HG02678 (cell line): ENCODE data around the gene THSD8.

Source experiments
- ATAC-seq: cut with Tn5 transposase; IDR thresholded peaks from one replicate; pipeline ENCODE4 v1.9.1; 2021; ENCODE audit warnings: mild to moderate bottlenecking, moderate library complexity; ENCODE audit not compliant: unreplicated experiment

Gene THSD8

DNA sequence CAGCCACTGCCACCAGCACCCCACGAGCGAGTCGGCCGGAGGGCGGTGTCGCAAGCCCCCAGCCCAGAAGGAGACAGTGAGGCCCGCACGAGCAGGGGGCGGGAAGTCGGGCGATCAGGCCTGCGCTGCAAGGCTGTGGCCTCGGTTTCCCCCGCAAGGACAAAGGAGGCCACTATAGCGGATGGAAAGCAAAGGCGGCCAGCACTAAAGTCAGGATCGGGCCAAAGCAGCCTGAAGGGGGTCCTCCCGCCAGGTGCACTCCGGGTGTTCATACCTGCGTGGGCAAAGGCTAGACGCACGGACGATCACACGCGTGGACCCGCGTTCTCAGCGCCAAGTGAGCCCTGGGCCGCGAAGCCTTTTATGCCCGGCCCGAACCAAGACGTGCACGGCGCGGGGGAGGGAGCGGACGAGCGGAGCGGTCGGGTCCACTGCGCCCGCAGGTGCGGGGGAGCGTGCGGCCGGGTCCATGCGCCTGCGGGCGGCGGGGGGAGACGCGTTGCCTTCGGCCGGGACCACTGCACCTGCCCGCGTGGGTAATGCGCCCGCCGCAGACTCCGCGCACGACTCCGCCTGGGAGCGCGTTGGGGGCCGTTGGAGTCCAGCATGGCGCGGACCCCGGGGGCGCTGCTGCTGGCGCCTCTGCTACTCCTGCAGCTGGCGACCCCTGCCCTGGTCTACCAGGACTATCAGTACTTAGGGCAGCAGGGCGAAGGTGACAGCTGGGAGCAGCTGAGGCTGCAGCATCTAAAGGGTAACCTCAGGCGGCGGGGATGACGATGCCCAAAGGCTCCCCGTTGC lies at the start of gene THSD8, which contains the start of gene PRDX2:
Gene THSD8 (plus strand): TSS at position 604 of the 801 bp plus-strand sequence. CDS start 3 bp downstream, at position 607.
Gene PRDX2 (minus strand): TSS at position 335 of the 801 bp plus-strand sequence. CDS start 539 bp downstream, outside the sequence.
- peak; percentile 44 for ATAC-seq

DNA sequence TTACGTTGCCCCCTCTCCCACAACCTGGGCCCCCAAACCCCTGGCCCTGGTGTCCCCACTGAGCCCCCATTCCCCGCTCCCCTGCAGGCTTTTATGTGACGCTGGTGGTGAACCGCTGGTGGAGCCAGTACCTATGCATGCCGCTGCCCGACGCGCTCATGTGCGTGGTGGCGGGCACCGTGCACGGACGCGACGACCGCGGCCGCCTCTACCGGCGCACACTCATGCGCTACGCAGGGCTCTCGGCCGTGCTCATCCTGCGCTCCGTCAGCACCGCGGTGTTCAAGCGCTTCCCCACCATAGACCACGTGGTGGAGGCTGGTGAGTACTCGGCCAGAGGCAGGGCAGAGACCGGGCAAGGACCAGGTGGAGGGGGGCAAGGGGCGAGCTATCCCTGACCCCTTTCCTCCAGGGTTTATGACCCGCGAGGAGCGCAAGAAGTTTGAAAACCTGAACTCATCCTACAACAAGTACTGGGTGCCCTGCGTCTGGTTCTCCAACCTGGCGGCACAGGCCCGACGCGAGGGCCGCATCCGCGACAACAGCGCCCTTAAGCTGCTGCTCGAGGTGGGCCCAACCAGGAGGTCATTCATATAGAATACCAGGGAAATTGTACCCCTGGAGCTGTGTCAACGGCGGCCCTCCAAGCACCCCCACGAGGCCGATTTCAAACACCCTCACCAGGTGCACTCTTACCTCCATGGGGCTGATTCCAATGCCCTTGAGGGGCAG lies 47.2 kb upstream of the THSD8 start:
- ATAC-seq, result no peak

DNA sequence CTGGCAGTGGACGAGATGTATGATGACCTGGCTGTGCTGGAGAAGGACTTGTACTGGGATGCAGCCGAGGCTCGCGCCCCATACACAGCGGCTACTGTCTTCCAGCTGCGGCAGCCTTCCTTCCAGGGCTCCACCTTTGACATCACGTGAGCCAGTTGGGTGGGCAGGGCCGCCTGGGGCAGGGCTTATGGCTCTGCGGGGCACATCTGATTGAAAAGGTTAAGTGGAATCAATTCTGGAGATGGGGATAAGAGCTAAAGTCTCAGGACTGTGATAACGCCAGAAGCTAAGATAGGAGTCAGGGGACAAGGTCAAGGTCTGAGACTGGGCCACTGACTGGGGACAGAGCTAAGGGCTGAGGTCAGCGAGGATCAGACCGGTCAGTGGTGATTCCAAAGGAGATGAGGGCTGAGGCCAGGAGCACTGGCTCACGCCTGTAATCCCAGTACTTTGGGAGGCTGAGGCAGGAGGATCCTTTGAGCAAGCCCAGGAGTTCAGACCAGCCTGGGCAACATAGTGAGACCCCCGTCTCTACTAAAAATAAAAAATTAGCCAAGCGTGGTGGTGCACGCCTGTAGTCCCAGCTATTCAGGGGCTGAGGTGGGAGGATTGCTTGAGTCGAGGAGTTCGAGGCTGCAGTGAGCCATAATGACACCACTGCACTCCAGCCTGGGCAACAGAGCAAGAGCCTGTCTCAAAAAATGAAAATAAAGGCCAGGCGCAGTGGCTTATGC lies 45.6 kb upstream of the THSD8 start:
- no peak for ATAC-seq

- no peak for ATAC-seq
Observed at GRCh38 chr19:12757544-12758274, 44.2 kb upstream of the THSD8 start.

DNA sequence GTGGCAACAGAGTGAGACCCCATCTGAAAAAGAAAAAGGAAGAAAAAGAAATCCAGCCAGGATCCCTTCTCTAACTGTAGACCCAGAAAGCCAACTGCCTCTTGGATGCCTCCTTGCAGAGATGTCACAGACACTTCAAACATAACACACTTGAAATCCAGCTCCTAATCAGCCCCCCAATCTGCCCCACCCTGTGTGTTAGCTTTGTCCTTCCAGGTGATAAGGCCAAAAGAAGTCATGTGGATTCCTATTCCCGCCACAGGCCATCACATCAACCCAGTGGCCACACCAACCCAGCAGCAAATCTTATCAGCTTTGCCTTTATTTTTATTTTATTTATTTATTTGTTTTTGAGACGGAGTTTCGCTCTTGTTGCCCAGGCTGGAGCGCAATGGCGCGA lies 42.2 kb upstream of the THSD8 start:
- ATAC-seq, result no peak

DNA sequence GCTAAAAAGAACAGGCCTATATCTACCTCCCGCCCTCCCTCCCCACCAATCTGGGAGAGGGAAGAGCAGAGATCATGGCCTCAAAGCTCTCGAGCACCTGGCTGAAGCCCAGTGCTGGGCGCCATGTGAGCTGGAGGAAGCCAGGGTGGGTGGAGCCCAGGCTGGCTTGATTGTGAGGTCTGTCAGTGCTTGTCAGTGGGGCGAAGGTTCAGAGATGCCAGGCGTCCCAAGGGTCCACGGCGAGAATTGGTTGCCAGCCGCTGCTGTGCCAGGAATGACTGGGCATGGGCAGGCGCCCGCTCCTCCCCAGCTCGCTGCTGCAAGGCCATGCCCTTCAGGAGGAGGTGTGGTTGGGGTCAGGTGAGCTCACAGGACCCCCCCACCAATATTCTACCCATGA lies 38.8 kb upstream of the THSD8 start:
- no peak for ATAC-seq

DNA sequence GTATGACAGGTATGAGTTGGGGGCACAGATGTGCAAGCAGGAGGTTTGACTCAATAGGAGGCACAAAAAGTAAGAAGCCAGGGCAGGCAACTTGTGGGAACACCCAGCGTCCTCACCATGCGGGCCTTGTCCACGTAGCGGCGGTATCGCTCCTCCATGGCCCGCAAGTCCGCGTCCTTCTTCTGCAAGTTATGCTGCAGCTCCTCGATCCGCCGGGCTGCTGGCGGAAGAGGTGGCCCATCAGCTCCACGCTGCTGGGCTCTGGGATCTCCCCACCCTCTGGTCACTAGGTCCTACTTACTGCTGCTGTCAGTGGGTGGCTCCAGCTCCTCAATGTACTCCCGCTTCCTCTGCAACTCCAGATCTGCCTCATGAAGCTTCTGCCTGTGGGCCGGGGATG lies 37.2 kb upstream of the THSD8 start:
- ATAC-seq, result no peak

- no peak for ATAC-seq
Observed at GRCh38 chr19:12766051-12766521, 35.8 kb upstream of the THSD8 start.

DNA sequence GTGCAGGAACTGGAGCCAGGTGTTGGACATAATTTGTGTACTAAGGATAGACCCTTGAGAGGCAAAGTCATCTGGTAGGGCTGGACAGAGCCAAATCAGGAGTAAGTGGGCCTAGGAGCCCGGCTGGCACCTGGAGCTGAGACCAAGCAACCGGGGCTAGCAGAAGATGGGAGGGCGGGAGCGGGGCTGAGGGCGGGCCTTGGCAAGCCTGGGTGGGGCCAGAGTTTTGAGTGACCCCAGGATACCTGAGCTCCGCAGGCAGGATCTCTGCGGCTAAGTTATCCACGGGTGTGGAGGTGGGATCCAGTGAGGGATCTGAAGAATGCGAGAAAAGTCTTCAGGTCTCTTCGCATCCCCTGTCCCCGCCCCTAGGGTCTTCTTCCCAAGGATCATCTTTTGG lies 34.7 kb upstream of the THSD8 start:
- ATAC-seq, result no peak

GRCh38 chr19:12767666-12768065 lies 34.2 kb upstream of the THSD8 start:
- ATAC-seq, result no peak

DNA sequence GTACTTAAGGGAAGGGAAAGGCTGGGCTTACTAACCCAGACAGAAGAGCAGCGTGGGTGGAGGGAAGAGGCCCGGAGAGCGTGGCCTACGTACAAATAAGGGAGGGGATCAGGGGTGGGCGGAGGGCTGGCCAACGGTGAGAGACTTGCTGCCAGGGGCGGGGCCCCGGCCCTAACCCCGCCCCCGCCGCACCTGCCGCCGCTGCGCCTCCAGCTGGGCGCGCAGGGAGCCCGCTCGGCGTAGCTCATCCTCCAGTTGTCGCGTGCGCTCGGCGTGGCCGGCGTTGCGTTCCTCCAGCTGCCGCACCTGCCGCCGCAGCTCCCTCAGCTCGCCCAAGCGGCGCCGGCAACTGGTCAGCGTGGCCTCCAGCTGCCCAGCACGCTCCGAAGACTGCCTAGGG lies 32.2 kb upstream of the THSD8 start:
- ATAC-seq, result no peak

- ATAC-seq, result no peak
Observed at GRCh38 chr19:12770922-12771321, 30.9 kb upstream of the THSD8 start.

DNA sequence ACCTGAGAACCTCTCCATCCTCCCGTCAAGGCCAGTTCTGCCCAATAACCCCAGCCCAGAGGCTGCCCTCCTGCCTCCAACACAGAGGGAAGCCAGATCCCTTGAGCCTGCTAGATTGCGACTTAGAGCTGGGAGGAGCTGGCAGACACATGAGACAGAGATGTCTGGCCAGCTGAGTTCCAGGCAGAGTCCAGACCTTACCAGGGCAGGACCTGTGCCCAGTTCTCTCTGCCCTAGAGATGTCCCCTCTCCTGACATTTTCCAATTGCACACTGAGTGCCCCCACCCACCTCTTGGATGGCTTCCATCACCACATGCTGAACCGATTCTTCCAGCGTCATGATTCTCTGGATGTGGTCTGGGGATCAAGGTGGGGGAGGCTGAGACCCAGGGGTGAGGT lies 29.5 kb upstream of the THSD8 start:
- no peak for ATAC-seq

DNA sequence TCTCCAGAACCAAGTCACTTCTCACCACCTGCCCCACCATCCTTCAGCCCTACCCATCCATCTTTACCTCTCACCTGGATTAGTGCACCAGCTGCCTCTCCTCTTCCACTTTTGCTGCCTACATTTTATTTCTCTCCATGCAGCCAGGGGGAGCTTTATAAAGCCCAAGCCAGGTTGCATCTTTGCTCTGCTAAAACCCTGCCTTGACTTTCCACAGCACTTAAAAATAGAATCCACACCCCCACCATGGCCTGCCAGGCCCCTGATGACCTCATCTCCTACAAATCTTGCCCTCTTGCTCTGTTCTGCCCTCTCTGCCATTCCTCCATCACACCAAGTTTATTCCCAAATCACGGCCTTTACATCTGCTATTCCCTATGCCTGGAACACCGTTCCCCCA lies 28.3 kb upstream of the THSD8 start:
- ATAC-seq, result no peak

GRCh38 chr19:12774588-12775555 lies 27.0 kb upstream of the THSD8 start, which contains the start of gene HOOK2:
TSS of gene HOOK2 (minus strand) at chr19:12775552. CDS start at chr19:12775449, 103 bp downstream.
- peak; percentile 7 for ATAC-seq

GRCh38 chr19:12777217-12778016 lies 24.5 kb upstream of the THSD8 start:
- ATAC-seq, result no peak

- ATAC-seq, result no peak
Observed at GRCh38 chr19:12778017-12778904, 23.6 kb upstream of the THSD8 start.

- no peak for ATAC-seq
Observed at GRCh38 chr19:12778905-12779161, 23.0 kb upstream of the THSD8 start.
